HCT116 (cell line): ENCODE data around the gene TBCC. TPM values are rescaled to one million over a fixed set of nuclear protein-coding genes. Genes with fewer than 3 reads are reported as not detected.

ENCODE experiments used
- ATAC-seq: fragments of 200-7000 bp; cut with Tn5 transposase; 2 replicates; pipeline ENCODE4 v1.9.1; 2020; ENCODE audit warnings: mild to moderate bottlenecking, moderate library complexity
- BruUV-seq: library from RNA; stranded (reverse); fragments of 400-500 nt; replicated peaks from 2 replicates; lab custom pipeline; 2021; lab: Mats Ljungman, UMichigan
- CTCF ChIA-PET: fragments of 300-600 bp; sonication (Branson Sonifier 250); formaldehyde crosslinking; loops from one replicate; lab custom pipeline; 2021; ENCODE audit warnings: antibody characterized with exemption; lab: Charles Lee
- POLR2A ChIA-PET: fragments of 300-600, 350-600 bp; sonication (Branson Sonifier 250); formaldehyde crosslinking; loops from one replicate; lab custom pipeline; 2021; ENCODE audit warnings: antibody characterized with exemption; lab: Charles Lee
- RAD21 ChIA-PET, 2 experiments: fragments of 300-600 bp; sonication (Branson Sonifier 250); formaldehyde crosslinking; loops; one replicate each; lab custom pipeline; 2023; ENCODE audit warnings: low total read pairs in 2 of 2; ENCODE audit not compliant: uncharacterized antibody in 2 of 2, unreplicated experiment in 2 of 2, low non-redundant PET in 1 of 2; lab: Charles Lee
- DNase-seq: peaks from one replicate; pipeline ENCODE4 v3.0.0-alpha.2; 2010; ENCODE audit warnings: low read depth, low spot score
- H2AFZ ChIP-seq: fragments of 200-600 bp; shearing (Covaris generic), sonication (generic); 2 replicates; pipeline ENCODE4 v1.6.1; 2017; ENCODE audit warnings: low read depth, mixed run types, mixed read lengths, antibody characterized with exemption, low read length; ENCODE audit not compliant: poor library complexity, severe bottlenecking
- H3K27ac ChIP-seq: 2 replicates; pipeline ENCODE4 v1.5.1; 2012; ENCODE audit warnings: low read depth, low read length
- H3K27me3 ChIP-seq: fragments of 200-600 bp; sonication (generic); 2 replicates; pipeline ENCODE4 v1.6.1; 2016; ENCODE audit warnings: mixed run types, low read length, mixed read lengths; ENCODE audit not compliant: insufficient read depth
- H3K36me3 ChIP-seq, 2 experiments: fragments of 200-500 bp in 1 of 2; fragments of 200-600 bp in 1 of 2; sonication (Bioruptor generic) in 1 of 2; sonication (generic) in 1 of 2; 2 replicates each; pipeline versions ENCODE4 v1.5.1 to v1.6.1; 2014 to 2016; ENCODE audit warnings: low read length in 2 of 2, inconsistent platforms in 1 of 2, mixed read lengths in 1 of 2, mixed run types in 1 of 2; ENCODE audit not compliant: insufficient read depth in 2 of 2, control insufficient read depth in 1 of 2
- H3K4me1 ChIP-seq, 2 experiments: fragments of 200-600 bp in 1 of 2; sonication (generic) in 1 of 2; 2 replicates each; pipeline versions ENCODE4 v1.5.1 to v1.6.1; 2012 to 2017; ENCODE audit warnings: low read length in 2 of 2, inconsistent platforms in 1 of 2, mild to moderate bottlenecking in 1 of 2, mixed read lengths in 1 of 2, mixed run types in 1 of 2, moderate library complexity in 1 of 2; ENCODE audit not compliant: insufficient read depth in 2 of 2, control insufficient read depth in 1 of 2
- H3K4me2 ChIP-seq: fragments of 200-600 bp; sonication (generic); 2 replicates; pipeline ENCODE4 v1.6.1; 2017; ENCODE audit warnings: mixed run types, low read length, mixed read lengths
- H3K4me3 ChIP-seq, 2 experiments: fragments of 200-600 bp in 1 of 2; sonication (generic) in 1 of 2; replicated peaks in 1 of 2; 2 replicates each; pipeline ENCODE4 v1.5.1; 2011 to 2016; ENCODE audit warnings: low read length in 2 of 2, control low read depth in 1 of 2, low read depth in 1 of 2, mild to moderate bottlenecking in 1 of 2, mixed read lengths in 1 of 2, mixed run types in 1 of 2
- H3K79me2 ChIP-seq: fragments of 200-600 bp; sonication (generic); 2 replicates; pipeline ENCODE4 v1.6.1; 2017; ENCODE audit warnings: mild to moderate bottlenecking, mixed run types, low read length, moderate library complexity, mixed read lengths; ENCODE audit not compliant: insufficient read depth
- H3K9ac ChIP-seq: fragments of 200-600 bp; sonication (generic); 2 replicates; pipeline ENCODE4 v1.6.1; 2016; ENCODE audit warnings: low read length, mixed read lengths
- H3K9me2 ChIP-seq: fragments of 200-600 bp; sonication (generic), shearing (Covaris generic); 2 replicates; pipeline ENCODE4 v1.6.1; 2017; ENCODE audit warnings: mixed run types, mild to moderate bottlenecking, moderate library complexity; ENCODE audit not compliant: insufficient read depth
- H3K9me3 ChIP-seq, 2 experiments: fragments of 200-500 bp in 1 of 2; fragments of 200-600 bp in 1 of 2; sonication (Bioruptor generic) in 1 of 2; sonication (generic) in 1 of 2; 2 replicates each; pipeline ENCODE4 v1.6.1; 2014 to 2017; ENCODE audit warnings: low read length in 2 of 2, mixed read lengths in 2 of 2, inconsistent platforms in 1 of 2, low read depth in 1 of 2, mild to moderate bottlenecking in 1 of 2, mixed run types in 1 of 2, moderate library complexity in 1 of 2; ENCODE audit not compliant: control insufficient read depth in 1 of 2, insufficient read depth in 1 of 2
- H4K20me1 ChIP-seq: fragments of 200-600 bp; sonication (generic), shearing (Covaris generic); 2 replicates; pipeline ENCODE4 v1.6.1; 2017; ENCODE audit warnings: mixed run types, mild to moderate bottlenecking, moderate library complexity; ENCODE audit not compliant: insufficient read depth
- EZH2 ChIP-seq: fragments of 200-600 bp; sonication (generic); IDR thresholded peaks from 2 replicates; pipeline ENCODE4 v1.6.1; 2017; ENCODE audit warnings: antibody characterized with exemption, mixed run types
- JUND ChIP-seq: IDR thresholded peaks from 2 replicates; pipeline ENCODE4 v1.6.1; 2012
- intact Hi-C: fragments of 100-400 bp; cut with micrococcal nuclease; formaldehyde crosslinking; loops from 2 replicates; pipeline ENCODE4 v1.10.0; 2022
- total RNA-seq: library from RNA; stranded (reverse); gene quantifications from one replicate; pipeline ENCODE4 v1.2.1, GENCODE V29; 2021; ENCODE audit not compliant: unreplicated experiment
- TF ChIP-seq, protein P1 (sequence below), 3 experiments: fragments of 200-600 bp in 1 of 3; sonication (generic) in 1 of 3; IDR thresholded peaks in 2 of 3; conservative IDR thresholded peaks in 1 of 3; 2 replicates each; pipeline ENCODE4 v1.5.1; 2012 to 2017; ENCODE audit warnings: low read depth in 2 of 3, low read length in 2 of 3, antibody characterized with exemption in 1 of 3, borderline replicate concordance in 1 of 3, control low read depth in 1 of 3, mild to moderate bottlenecking in 1 of 3, mixed read lengths in 1 of 3, mixed run types in 1 of 3, moderate library complexity in 1 of 3; ENCODE audit not compliant: insufficient read depth in 1 of 3
- TF ChIP-seq, protein P2 (sequence below): IDR thresholded peaks from 2 replicates; pipeline ENCODE4 v1.6.1; 2011; ENCODE audit warnings: mild to moderate bottlenecking, low read length, moderate library complexity; ENCODE audit not compliant: insufficient replicate concordance; ENCODE audit errors: extremely low read depth
- TF ChIP-seq, protein P3 (sequence below): IDR thresholded peaks from 2 replicates; pipeline ENCODE4 v1.6.1; 2012; ENCODE audit warnings: low read depth

TBCC gene
- total RNA-seq, 1 experiment from 2014 or later, result 17.1 TPM

DNA sequence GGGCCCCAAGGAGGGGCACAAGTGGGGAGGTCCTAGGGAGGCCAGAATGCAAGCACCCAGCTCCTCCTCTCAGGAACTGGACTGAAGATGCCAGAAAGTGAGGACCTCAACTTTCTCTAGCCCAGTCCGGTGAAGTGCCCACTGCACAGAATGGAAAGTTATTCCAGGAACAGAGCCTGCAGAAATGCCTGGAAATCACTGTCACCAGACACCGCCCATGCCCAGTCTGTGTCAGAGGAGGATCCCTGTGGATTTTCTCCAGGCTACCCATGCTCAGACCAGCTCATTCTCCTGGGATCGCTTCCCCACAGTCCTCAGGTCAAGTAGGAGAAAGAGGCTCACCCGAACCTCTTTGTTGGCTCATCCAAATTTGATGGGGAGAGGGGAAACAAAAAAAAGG is 30.0 kb downstream of the TBCC start:
- Histone ChIP-seq H3K36me3 (no peaks in the 10 kb centered on the region), H3K79me2 (no peaks in the 10 kb centered on the region), H3K9me2 (no peaks in the 10 kb centered on the region), H3K9me3 (peaks cover 6 to 7% of the 10 kb centered on the region in 2 experiments; a peak in 1 of 4 replicates), H3K9ac (no peak overlapping the region), H2AFZ (no peak overlapping the region), H3K27ac (no peak overlapping the region), H3K27me3 (no peaks in the 10 kb centered on the region)
- no TSS peak for BruUV-seq
- ChIA-PET CTCF (interaction anchor here (1.6 kb wide), 1 partner anchor 10 kb away, joined by 5 read pairs; no protein-coding TSS in a partner anchor), POLR2A (no interaction called here)
- intact Hi-C loops, result no loop called here
- TF ChIP-seq EZH2, result no peak
- TF ChIP-seq, protein P1, sequence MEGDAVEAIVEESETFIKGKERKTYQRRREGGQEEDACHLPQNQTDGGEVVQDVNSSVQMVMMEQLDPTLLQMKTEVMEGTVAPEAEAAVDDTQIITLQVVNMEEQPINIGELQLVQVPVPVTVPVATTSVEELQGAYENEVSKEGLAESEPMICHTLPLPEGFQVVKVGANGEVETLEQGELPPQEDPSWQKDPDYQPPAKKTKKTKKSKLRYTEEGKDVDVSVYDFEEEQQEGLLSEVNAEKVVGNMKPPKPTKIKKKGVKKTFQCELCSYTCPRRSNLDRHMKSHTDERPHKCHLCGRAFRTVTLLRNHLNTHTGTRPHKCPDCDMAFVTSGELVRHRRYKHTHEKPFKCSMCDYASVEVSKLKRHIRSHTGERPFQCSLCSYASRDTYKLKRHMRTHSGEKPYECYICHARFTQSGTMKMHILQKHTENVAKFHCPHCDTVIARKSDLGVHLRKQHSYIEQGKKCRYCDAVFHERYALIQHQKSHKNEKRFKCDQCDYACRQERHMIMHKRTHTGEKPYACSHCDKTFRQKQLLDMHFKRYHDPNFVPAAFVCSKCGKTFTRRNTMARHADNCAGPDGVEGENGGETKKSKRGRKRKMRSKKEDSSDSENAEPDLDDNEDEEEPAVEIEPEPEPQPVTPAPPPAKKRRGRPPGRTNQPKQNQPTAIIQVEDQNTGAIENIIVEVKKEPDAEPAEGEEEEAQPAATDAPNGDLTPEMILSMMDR (IDR thresholded peaks at IDR 0.05 in 2 of 3, conservative IDR thresholded peaks at IDR 0.05 in 1 of 3; ENCODE audit: borderline replicate concordance in 1 of 3, insufficient read depth in 1 of 3, low read depth in 2 of 3, low read length in 2 of 3), result no peak
- TF ChIP-seq, protein P2, sequence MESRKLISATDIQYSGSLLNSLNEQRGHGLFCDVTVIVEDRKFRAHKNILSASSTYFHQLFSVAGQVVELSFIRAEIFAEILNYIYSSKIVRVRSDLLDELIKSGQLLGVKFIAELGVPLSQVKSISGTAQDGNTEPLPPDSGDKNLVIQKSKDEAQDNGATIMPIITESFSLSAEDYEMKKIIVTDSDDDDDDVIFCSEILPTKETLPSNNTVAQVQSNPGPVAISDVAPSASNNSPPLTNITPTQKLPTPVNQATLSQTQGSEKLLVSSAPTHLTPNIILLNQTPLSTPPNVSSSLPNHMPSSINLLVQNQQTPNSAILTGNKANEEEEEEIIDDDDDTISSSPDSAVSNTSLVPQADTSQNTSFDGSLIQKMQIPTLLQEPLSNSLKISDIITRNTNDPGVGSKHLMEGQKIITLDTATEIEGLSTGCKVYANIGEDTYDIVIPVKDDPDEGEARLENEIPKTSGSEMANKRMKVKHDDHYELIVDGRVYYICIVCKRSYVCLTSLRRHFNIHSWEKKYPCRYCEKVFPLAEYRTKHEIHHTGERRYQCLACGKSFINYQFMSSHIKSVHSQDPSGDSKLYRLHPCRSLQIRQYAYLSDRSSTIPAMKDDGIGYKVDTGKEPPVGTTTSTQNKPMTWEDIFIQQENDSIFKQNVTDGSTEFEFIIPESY, result no peak
- no peak for TF ChIP-seq JUND
- TF ChIP-seq, protein P3, sequence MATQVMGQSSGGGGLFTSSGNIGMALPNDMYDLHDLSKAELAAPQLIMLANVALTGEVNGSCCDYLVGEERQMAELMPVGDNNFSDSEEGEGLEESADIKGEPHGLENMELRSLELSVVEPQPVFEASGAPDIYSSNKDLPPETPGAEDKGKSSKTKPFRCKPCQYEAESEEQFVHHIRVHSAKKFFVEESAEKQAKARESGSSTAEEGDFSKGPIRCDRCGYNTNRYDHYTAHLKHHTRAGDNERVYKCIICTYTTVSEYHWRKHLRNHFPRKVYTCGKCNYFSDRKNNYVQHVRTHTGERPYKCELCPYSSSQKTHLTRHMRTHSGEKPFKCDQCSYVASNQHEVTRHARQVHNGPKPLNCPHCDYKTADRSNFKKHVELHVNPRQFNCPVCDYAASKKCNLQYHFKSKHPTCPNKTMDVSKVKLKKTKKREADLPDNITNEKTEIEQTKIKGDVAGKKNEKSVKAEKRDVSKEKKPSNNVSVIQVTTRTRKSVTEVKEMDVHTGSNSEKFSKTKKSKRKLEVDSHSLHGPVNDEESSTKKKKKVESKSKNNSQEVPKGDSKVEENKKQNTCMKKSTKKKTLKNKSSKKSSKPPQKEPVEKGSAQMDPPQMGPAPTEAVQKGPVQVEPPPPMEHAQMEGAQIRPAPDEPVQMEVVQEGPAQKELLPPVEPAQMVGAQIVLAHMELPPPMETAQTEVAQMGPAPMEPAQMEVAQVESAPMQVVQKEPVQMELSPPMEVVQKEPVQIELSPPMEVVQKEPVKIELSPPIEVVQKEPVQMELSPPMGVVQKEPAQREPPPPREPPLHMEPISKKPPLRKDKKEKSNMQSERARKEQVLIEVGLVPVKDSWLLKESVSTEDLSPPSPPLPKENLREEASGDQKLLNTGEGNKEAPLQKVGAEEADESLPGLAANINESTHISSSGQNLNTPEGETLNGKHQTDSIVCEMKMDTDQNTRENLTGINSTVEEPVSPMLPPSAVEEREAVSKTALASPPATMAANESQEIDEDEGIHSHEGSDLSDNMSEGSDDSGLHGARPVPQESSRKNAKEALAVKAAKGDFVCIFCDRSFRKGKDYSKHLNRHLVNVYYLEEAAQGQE, result no peak
- TF ChIP-seq, all 23 proteins: peak for 0
- Histone ChIP-seq H3K4me3 (no peak overlapping the region), H4K20me1 (no peaks in the 10 kb centered on the region), H3K4me2 (no peak overlapping the region), H3K4me1 (peaks cover 8 to 11% of the 10 kb centered on the region in 2 experiments; a peak in 2 of 4 replicates)
- no peak for DNase-seq
- ATAC-seq, result no peak
- RAD21 ChIA-PET, result no interaction called here
